Measurements from ENCODE around the gene ADARB1.

DNA sequence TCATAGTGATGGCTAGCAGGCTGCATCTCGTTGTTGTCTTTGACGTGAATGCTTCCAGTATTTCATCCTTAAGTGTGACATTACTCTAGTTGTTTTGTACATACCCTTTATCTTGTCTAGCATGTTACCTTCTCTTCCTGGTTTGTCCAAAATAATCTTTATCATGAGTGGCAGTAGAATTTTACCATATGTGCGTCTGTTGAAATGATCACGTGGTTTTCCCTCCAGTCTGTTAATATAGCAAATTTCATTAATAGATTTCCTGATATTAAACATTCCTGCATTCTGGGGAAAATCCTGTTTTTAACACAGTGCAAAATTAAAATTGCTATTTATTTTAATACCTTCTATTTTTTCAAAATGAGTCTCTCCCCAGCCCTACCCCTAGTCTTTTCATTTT lies 15.6 kb downstream of the ADARB1 start:
- TF ChIP-seq, protein P1, sequence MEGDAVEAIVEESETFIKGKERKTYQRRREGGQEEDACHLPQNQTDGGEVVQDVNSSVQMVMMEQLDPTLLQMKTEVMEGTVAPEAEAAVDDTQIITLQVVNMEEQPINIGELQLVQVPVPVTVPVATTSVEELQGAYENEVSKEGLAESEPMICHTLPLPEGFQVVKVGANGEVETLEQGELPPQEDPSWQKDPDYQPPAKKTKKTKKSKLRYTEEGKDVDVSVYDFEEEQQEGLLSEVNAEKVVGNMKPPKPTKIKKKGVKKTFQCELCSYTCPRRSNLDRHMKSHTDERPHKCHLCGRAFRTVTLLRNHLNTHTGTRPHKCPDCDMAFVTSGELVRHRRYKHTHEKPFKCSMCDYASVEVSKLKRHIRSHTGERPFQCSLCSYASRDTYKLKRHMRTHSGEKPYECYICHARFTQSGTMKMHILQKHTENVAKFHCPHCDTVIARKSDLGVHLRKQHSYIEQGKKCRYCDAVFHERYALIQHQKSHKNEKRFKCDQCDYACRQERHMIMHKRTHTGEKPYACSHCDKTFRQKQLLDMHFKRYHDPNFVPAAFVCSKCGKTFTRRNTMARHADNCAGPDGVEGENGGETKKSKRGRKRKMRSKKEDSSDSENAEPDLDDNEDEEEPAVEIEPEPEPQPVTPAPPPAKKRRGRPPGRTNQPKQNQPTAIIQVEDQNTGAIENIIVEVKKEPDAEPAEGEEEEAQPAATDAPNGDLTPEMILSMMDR (conservative IDR thresholded peaks at IDR 0.05) = no peak
- TF ChIP-seq EZH2 (IDR thresholded peaks at IDR 0.05; ENCODE audit: low read depth) = no peak
